Caki2 (cell line): ENCODE measurements around the gene BNIP2. TPM values are rescaled to one million over a fixed set of nuclear protein-coding genes. Genes with fewer than 3 reads are reported as not detected.
"Not testable (repeated sequence)": the region's sequence is repeated elsewhere in the genome, so short reads cannot be mapped to it uniquely, and the experiment has no call there.

ENCODE experiments used
- DNase-seq: peaks from one replicate; pipeline ENCODE4 v3.0.0-alpha.2; 2015; ENCODE audit warnings: low read depth
- in situ Hi-C: cut with HindIII; loops from 2 replicates; pipeline ENCODE4 v1.10.0; 2016; ENCODE audit warnings: low sequenced_read_pairs, low pct_unique_long_range_greater_than_20kb, mixed read lengths
- total RNA-seq: library from RNA; depleted of rRNA; stranded (reverse); fragments of >200 nt; shearing (Covaris generic); gene quantifications from 2 replicates; pipeline ENCODE4 v1.2.3, GENCODE V29; 2014; ENCODE audit warnings: low replicate concordance

The BNIP2 gene
- total RNA-seq, 1 experiment from 2014 or later = 66.9 TPM

- in situ Hi-C loops = no loop called here
- DNase-seq = no peak
Measured at GRCh38 chr15:59647085-59647484, 42.0 kb downstream of the BNIP2 start.

GRCh38 chr15:59646277-59646676 is 42.8 kb downstream of the BNIP2 start:
- in situ Hi-C loops = no loop called here
- DNase-seq = no peak

- DNase-seq, in situ Hi-C loops: not testable (repeated sequence)
Measured at GRCh38 chr15:59645812-59646211, 43.3 kb downstream of the BNIP2 start.

DNA sequence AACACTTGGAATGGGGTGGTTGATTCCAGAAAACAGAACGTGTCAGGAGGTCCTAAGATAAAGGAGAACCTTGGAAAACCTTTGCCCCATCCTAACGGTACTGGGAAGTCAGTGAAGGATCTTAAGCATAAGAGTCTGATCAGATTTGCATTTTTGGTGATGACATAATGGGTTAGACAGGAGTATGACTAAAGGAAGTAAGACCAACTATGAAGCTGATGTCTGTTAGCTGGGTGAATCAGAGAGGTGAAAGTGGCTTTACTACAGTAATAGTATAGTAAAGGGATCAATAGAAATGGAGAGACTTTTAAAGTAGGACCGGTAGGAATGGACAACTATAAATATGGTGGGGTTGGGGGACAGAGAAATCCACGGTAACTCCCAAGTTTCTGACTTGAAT is 44.4 kb downstream of the BNIP2 start:
- in situ Hi-C loops = no loop called here

GRCh38 chr15:59642351-59642750 is 46.8 kb downstream of the BNIP2 start:
- in situ Hi-C loops = no loop called here
- DNase-seq = no peak

More for the DNA sequence above, 44.4 kb downstream of the BNIP2 start:
- no peak for DNase-seq

DNA sequence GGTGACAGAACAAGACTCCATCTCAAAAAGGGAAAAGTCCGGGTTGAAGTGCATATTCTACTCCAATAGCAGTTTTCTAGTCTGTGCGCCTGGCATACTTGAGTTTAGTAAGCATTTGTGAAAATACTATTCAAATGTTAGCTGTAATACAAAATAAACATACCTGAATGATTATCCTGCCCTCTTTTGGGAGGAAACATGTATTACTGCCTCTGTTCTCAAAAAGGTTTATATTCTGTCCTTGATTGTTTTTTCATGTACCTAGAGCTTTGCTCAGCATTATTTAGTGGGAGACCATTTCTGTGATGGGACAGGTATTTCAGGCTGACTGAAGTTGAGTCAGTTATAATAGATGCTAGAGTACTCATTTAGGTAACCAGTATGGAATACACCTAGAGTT is 51.6 kb downstream of the BNIP2 start:
- DNase-seq, in situ Hi-C loops: not testable (repeated sequence)

DNA sequence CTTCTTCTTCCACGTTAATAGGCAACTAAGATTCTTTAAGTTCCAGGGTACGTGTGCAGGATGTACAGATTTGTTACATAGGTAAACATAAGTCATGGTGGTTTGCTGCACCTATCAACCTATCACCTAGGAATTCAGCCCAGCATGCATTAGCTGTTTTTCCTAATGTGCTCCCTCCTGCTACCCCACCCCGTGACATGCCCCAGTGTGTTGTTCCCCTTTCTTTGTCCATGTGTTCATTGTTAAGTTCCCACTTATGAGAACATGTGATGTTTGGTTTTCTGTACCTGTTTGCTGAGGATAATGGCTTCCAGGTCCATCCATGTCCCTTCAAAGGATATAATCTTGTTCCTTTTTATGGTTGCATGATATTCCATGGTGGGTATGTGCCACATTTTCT is 52.9 kb downstream of the BNIP2 start:
- DNase-seq = no peak
- in situ Hi-C loops = no loop called here

GRCh38 chr15:59632714-59633113 is 56.4 kb downstream of the BNIP2 start:
- DNase-seq = no peak

DNA sequence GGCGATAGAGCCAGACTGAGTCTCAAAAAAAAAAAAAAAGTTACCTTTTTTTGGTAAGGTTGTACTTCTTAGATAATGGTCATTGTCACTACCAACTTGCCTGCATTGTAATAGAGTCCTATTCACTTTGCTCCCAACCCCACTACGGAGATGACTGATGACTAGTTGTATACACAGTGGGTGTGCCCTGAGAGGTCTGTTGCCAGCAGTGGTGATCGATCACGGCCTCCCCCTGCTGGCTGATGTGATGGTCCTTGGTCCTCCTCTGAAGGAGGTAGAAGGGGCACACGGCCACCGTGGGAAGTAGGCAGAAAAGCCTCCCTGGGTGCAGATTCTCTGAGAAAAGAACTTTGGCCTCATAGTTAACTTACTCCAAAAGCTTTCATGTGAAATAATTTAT is 66.8 kb downstream of the BNIP2 start:
- in situ Hi-C loops = no loop called here
- DNase-seq = peak; percentile 50

More at GRCh38 chr15:59632714-59633113, 56.4 kb downstream of the BNIP2 start:
- in situ Hi-C loops = no loop called here

- DNase-seq = no peak
Measured at GRCh38 chr15:59618406-59618805, 70.7 kb downstream of the BNIP2 start.

DNA sequence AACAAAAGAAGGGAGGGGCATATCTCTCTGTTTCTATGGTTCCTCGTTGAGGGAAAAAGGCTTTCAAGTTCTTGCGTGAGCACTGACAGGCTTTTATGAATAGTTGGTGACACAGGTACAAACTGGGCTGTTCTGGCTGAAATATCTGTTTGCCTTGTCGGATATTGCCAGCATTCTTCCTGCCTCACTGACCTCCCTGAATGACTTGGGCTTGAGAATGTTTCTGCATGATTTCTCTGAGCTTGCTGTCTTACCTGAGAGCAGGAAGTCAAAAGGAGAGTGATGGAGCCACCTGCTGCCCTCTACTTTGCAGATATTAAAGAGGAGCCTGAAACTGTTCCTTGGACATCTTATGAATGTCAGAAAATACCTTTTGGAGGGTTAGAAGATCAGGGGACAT is 72.7 kb downstream of the BNIP2 start:
- DNase-seq = peak; percentile 65
- in situ Hi-C loops = no loop called here

More at GRCh38 chr15:59618406-59618805, 70.7 kb downstream of the BNIP2 start:
- in situ Hi-C loops = no loop called here

DNA sequence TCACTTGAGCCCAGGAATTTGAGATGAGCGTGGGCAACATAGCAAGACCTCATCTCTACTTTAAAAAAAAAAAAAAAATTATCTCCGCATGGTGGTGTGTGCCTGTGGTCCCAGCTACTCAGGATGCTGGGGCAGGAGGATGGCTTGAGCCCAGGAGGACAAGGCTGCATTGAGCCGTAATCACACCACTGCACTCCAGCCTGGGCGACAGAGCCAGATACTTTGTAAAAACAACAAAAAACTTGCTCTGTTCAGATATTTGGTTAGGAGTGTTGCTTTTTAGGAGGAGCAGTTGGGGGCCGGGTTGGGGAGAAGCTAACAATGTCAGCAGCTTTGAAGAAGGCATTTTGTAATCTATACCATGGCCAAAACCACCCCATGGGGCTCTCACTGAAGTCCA is 73.5 kb downstream of the BNIP2 start:
- in situ Hi-C loops = no loop called here
- no peak for DNase-seq

DNA sequence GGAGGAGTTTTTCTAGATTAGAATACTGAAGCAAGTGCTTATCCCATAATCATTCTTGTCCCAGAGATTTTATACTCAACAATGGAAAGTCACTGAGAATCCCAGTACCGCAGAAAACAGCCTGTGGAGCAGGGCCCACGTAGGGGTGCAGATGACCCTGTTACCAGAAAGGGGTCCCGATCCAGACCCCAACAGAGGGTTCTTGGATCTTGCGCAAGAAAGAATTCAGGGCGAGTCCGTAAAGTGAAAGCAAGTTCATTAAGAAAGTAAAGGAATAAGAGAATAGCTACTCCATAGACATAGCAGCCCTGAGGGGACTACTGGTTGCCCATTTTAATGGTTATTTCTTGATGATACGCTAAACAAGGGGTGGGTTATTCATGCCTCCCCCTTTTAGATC is 75.0 kb downstream of the BNIP2 start:
- DNase-seq = no peak
- in situ Hi-C loops = no loop called here

- peak; percentile 83 for DNase-seq
- in situ Hi-C loops = no loop called here
Measured at GRCh38 chr15:59611276-59612260, 77.6 kb downstream of the BNIP2 start, which contains the start of gene GCNT3. Gene GCNT3, plus strand, starts transcription at chr15:59611783. Its CDS starts 6,456 bp downstream, at chr15:59618239.

DNA sequence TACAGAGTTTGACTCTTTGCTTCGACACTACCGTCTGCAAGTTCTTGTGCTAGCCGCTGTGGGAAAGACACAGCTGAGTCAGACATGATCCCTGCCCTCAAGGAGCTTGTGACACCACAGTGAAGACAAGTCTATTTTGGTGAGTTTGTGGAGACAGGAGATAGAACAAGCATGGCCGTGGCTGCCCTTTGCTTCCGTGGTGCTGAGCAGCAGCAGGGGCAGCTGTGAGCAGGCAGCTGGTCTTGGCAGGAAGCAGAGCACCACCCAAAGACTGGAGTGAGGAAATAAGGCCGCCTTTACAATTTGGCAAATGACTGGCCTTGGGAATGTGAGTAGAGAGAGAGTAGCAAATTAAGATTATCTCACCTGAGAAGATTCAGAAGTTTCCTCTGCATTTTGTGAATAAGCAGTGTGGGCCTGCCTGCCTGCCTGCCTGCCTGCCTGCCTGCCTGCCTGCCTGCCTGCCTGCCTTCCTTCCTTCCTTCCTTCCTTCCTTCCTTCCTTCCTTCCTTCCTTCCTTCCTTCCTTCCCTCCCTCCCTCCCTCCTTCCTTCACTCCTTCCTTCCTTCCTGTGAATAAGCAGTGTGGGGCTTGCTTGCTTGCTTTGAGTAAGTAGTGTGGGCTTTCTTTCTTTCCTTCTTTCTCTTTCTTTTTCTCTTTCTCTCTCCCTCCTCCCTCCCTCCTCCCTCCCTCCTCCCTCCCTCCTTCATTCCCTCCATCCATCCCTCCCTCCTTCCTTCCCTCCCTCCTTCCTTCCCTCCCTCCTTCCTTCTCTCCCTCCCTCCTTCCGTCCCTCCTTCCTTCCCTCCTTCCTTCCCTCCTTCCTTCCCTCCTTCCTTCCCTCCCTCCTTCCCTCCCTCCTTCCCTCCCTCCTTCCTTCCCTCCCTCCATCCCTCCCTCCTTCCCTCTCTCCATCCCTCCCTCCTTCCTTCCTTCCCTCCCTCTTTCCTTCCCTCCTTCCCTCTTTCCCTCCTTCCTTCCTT is 79.1 kb downstream of the BNIP2 start:
- DNase-seq = no peak
- in situ Hi-C loops = no loop called here
